Activated naive CD4-positive, alpha-beta T cell treated with anti-CD3 and anti-CD28 coated beads, Interleukin-2, amount 10 ng/mL, durations not matched to agents 7 days and 5 days (primary cell): ENCODE results near the gene ZNF148.

ENCODE experiments used
- CTCF ChIA-PET: fragments of 350-600 bp; sonication (Branson Sonifier 250); formaldehyde crosslinking; loops from one replicate; lab custom pipeline; 2021; ENCODE audit warnings: antibody characterized with exemption; lab: Charles Lee
- DNase-seq: peaks from one replicate; pipeline ENCODE4 v3.0.0-alpha.2; 2020
- H3K27ac Mint-ChIP-seq: one replicate; pipeline ENCODE4 v1.8.0; 2021; ENCODE audit warnings: mild to moderate bottlenecking, moderate library complexity, mixed read lengths
- H3K27me3 Mint-ChIP-seq: one replicate; pipeline ENCODE4 v1.8.0; 2021; ENCODE audit warnings: mild to moderate bottlenecking, mixed read lengths
- H3K36me3 Mint-ChIP-seq: one replicate; pipeline ENCODE4 v1.8.0; 2021; ENCODE audit warnings: mixed read lengths
- H3K4me1 Mint-ChIP-seq: one replicate; pipeline ENCODE4 v1.8.0; 2021; ENCODE audit warnings: mixed read lengths
- H3K4me3 Mint-ChIP-seq: one replicate; pipeline ENCODE4 v1.8.0; 2021; ENCODE audit warnings: mild to moderate bottlenecking, moderate library complexity, mixed read lengths
- H3K9me3 Mint-ChIP-seq: one replicate; pipeline ENCODE4 v1.8.0; 2021; ENCODE audit warnings: mixed read lengths

The ZNF148 gene

DNA sequence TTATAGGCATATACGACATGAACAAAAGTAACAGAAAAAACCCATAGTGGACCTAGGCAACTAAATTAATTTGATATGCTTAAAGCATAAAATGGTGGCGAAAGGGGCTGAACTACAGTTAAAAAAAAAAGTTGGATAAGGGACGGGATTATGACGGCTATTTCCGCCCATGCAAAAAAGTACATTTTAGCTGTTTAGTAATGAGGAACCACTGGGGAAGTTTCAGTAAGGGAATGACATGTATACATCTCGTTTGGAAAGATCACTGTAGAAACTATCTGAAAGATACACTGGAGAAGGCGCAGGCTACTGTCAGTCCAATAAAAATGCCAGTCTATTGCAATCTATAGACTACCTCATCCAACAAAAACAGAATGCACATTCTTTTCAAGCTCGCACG, 65.6 kb downstream of the ZNF148 start:
- peaks cover 3% of the 10 kb centered on the region for H3K9me3 Mint-ChIP-seq
- CTCF ChIA-PET, result interaction anchor here (0.8 kb wide), 1 partner anchor 59 kb away, joined by 4 read pairs; no protein-coding TSS in a partner anchor
- H3K27ac Mint-ChIP-seq, result peak overlapping the region; percentile 53
- H3K4me3 Mint-ChIP-seq, result no peak overlapping the region
- H3K27me3 Mint-ChIP-seq, result no peaks in the 10 kb centered on the region
- H3K4me1 Mint-ChIP-seq, result peaks cover 32% of the 10 kb centered on the region
- H3K36me3 Mint-ChIP-seq, result peaks cover 48% of the 10 kb centered on the region
- DNase-seq, result no peak

GRCh38 chr3:125306620-125307019, 68.5 kb downstream of the ZNF148 start:
- DNase-seq, result no peak
- Mint-ChIP-seq H3K4me3 (no peak overlapping the region), H3K4me1 (peaks cover 18% of the 10 kb centered on the region), H3K36me3 (peaks cover 32% of the 10 kb centered on the region), H3K27me3 (no peaks in the 10 kb centered on the region), H3K9me3 (peaks cover 3% of the 10 kb centered on the region), H3K27ac (no peak overlapping the region)
- CTCF ChIA-PET, result no interaction called here

GRCh38 chr3:125302932-125303331, 72.2 kb downstream of the ZNF148 start:
- no peaks in the 10 kb centered on the region for H3K9me3 Mint-ChIP-seq
- H3K27me3 Mint-ChIP-seq, result no peaks in the 10 kb centered on the region
- H3K4me1 Mint-ChIP-seq, result no peaks in the 10 kb centered on the region
- CTCF ChIA-PET, result no interaction called here
- peaks cover 22% of the 10 kb centered on the region for H3K36me3 Mint-ChIP-seq
- H3K4me3 Mint-ChIP-seq, result no peak overlapping the region
- DNase-seq, result no peak
- H3K27ac Mint-ChIP-seq, result no peak overlapping the region

DNA sequence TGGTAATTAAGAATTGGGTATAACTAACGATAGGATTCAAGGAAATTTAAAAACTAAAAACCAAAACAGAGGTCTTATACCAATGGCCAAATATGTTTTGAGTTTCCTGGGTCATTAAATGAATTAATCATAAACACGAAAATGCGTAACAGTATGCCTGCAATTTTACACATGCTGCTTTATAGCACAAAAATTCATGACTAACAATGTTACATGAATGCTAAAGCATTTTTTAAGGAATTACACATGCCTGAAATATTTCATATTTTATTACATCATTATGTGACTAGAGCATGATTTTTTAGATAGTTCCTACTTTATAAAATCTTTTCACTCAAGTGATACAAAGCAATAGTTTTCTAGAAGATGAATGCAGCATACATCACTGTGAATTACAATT, 74.7 kb downstream of the ZNF148 start:
- no peaks in the 10 kb centered on the region for H3K9me3 Mint-ChIP-seq
- H3K4me3 Mint-ChIP-seq, result no peak overlapping the region
- CTCF ChIA-PET, result no interaction called here
- peaks cover 12% of the 10 kb centered on the region for H3K36me3 Mint-ChIP-seq
- DNase-seq, result no peak
- no peak overlapping the region for H3K27ac Mint-ChIP-seq
- H3K4me1 Mint-ChIP-seq, result no peaks in the 10 kb centered on the region
- H3K27me3 Mint-ChIP-seq, result no peaks in the 10 kb centered on the region

DNA sequence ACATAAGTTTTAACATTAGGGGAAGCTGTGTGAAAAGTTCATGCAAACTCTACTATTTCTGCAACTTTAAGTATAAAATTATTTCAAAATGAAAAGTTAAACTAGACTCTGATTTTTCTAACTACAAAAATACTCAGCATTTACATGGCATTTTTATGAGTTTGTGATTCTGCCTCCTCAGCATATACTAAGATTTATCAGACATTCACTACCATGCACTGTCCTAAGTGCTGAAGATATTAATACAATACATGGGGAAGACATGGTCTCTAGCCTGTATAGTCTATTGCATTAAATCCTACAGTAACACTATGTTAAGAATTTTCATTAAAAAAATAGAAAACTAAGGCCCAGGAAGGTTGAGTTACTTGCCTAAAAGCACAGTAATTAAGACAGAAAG, 80.7 kb downstream of the ZNF148 start:
- Mint-ChIP-seq H3K4me1 (no peaks in the 10 kb centered on the region), H3K4me3 (no peak overlapping the region), H3K9me3 (no peaks in the 10 kb centered on the region), H3K27ac (no peak overlapping the region), H3K27me3 (no peaks in the 10 kb centered on the region), H3K36me3 (peaks cover 16% of the 10 kb centered on the region)
- no peak for DNase-seq
- CTCF ChIA-PET, result interaction anchor here (1.2 kb wide), 1 partner anchor 29 kb away, joined by 4 read pairs; no protein-coding TSS in a partner anchor

DNA sequence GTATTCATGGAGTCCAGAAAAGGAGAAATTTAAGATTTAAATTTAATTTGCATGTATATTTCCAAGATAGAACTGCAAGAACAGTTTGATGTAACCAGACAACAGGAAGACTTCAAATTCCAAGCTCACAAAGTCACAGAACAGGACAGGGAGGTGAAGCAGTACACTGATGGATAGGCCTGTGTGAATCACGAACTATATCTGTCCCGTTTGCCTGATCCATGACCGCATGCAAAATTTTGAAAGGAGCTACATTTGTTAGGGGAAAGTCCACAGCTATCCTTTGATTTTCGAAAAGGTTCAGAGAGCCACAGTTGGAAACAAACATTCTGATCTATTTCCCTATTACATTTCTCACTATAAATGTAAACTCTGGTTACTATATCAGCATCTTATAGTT, 83.1 kb downstream of the ZNF148 start:
- no peaks in the 10 kb centered on the region for H3K9me3 Mint-ChIP-seq
- H3K27me3 Mint-ChIP-seq, result no peaks in the 10 kb centered on the region
- no peak overlapping the region for H3K4me3 Mint-ChIP-seq
- H3K27ac Mint-ChIP-seq, result no peak overlapping the region
- CTCF ChIA-PET, result no interaction called here
- peaks cover 23% of the 10 kb centered on the region for H3K36me3 Mint-ChIP-seq
- no peaks in the 10 kb centered on the region for H3K4me1 Mint-ChIP-seq
- DNase-seq, result no peak

- Mint-ChIP-seq H3K36me3 (peaks cover 27% of the 10 kb centered on the region), H3K4me3 (no peak overlapping the region), H3K27me3 (no peaks in the 10 kb centered on the region), H3K4me1 (no peaks in the 10 kb centered on the region), H3K27ac (no peak overlapping the region), H3K9me3 (no peaks in the 10 kb centered on the region)
- CTCF ChIA-PET, result no interaction called here
- DNase-seq, result no peak
These were observed 85.6 kb downstream of the ZNF148 start for GRCh38 chr3:125289429-125289981.

GRCh38 chr3:125287248-125287647, 87.9 kb downstream of the ZNF148 start:
- Mint-ChIP-seq H3K27me3 (no peaks in the 10 kb centered on the region), H3K9me3 (no peaks in the 10 kb centered on the region), H3K27ac (no peak overlapping the region), H3K4me3 (no peak overlapping the region), H3K36me3 (peaks cover 30% of the 10 kb centered on the region), H3K4me1 (no peaks in the 10 kb centered on the region)
- no peak for DNase-seq
- CTCF ChIA-PET, result no interaction called here

- Mint-ChIP-seq H3K27ac (no peak overlapping the region), H3K4me1 (no peaks in the 10 kb centered on the region), H3K4me3 (no peak overlapping the region), H3K36me3 (peaks cover 31% of the 10 kb centered on the region), H3K27me3 (no peaks in the 10 kb centered on the region), H3K9me3 (no peaks in the 10 kb centered on the region)
- no peak for DNase-seq
- CTCF ChIA-PET, result interaction anchor here (1.2 kb wide), 1 partner anchor 75 kb away, joined by 3 read pairs; no protein-coding TSS in a partner anchor
These were observed 93.7 kb downstream of the ZNF148 start for GRCh38 chr3:125281381-125281780.

DNA sequence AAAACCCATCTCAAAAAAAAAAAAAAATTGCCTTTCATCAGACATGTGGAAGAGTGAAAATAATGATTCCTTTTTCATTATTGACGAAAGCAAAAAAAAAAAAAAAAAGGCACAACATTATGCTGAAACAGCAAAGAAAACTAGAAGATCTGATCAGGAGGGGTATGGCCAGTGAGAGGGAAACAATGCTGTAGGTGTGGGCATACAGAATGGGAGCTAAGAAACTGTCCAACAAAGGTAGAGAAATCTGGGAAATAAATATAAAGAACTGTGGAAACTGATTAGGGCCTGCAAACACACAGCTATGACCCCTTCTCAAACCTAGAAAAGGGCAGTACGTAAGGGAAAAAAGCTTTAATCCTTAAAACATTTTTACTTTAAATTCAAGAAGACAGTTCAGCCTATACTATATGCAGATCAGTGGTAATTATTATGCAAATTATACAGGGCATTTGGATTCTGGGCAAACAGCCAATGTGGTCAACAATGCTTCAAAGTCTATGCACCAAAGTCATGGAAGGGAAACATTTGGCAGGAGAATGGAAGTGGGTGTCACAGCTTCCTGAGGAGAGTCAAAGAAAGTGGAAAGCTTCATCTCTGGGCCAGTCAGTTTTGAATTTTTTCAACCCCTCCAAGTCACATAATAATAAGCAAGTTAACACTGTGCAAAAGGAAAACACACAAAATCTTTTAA, 94.3 kb downstream of the ZNF148 start:
- H3K4me3 Mint-ChIP-seq, result no peak overlapping the region
- DNase-seq, result no peak
- no peaks in the 10 kb centered on the region for H3K4me1 Mint-ChIP-seq
- peaks cover 29% of the 10 kb centered on the region for H3K36me3 Mint-ChIP-seq
- no peak overlapping the region for H3K27ac Mint-ChIP-seq
- no peaks in the 10 kb centered on the region for H3K9me3 Mint-ChIP-seq
- H3K27me3 Mint-ChIP-seq, result no peaks in the 10 kb centered on the region
- CTCF ChIA-PET, result interaction anchor here (1.2 kb wide), 1 partner anchor 76 kb away, joined by 3 read pairs; no protein-coding TSS in a partner anchor

DNA sequence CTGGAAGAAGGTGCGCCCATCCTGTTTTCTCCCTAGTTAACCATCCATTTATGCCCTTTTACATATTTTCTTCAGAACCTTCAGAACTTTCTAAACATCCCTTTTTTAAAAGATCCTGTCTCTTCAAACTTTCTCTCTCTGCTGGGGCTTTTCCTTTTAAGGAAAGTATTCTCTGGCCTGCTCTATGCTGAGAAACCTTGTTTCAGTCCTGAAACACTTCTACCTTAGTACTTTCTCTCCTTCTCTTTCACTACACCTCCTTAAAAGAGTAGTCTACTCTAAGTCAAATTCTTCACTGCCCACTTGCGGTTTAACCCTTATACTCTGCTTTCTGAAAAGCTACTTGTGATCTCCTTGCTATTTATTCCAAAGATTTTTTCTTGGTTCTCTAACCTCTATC, 97.0 kb downstream of the ZNF148 start:
- H3K4me1 Mint-ChIP-seq, result no peaks in the 10 kb centered on the region
- no peak overlapping the region for H3K27ac Mint-ChIP-seq

GRCh38 chr3:125271127-125271526, 104.0 kb downstream of the ZNF148 start:
- H3K27me3 Mint-ChIP-seq, result no peaks in the 10 kb centered on the region
- peaks cover 5% of the 10 kb centered on the region for H3K9me3 Mint-ChIP-seq
- no peak for DNase-seq
- H3K36me3 Mint-ChIP-seq, result peaks cover 38% of the 10 kb centered on the region
- no peak overlapping the region for H3K4me3 Mint-ChIP-seq
- H3K27ac Mint-ChIP-seq, result no peak overlapping the region
- CTCF ChIA-PET, result no interaction called here
- peaks cover 12% of the 10 kb centered on the region for H3K4me1 Mint-ChIP-seq

More for the DNA sequence above, 97.0 kb downstream of the ZNF148 start:
- Mint-ChIP-seq H3K36me3 (peaks cover 23% of the 10 kb centered on the region), H3K4me3 (no peak overlapping the region), H3K27me3 (no peaks in the 10 kb centered on the region), H3K9me3 (no peaks in the 10 kb centered on the region)
- CTCF ChIA-PET, result no interaction called here
- no peak for DNase-seq

DNA sequence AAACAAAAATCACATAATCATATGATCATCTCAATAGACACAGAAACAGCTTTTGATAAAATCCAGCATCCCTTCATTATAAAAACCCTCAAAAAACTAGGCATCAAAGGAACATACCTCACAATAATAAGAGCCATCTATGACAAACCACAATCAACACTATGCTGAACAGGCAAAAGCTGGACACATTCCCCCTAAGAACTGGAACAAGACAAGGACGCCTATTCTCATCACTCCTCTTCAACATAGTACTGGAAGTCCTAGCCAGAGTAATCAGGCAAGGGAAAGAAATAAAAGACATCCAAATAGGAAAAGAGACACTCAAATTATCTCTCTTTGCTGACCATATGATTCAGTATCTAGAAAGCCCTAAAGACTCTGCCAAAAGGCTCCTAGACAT, 107.7 kb downstream of the ZNF148 start:
- H3K36me3 Mint-ChIP-seq, result peaks cover 54% of the 10 kb centered on the region
- no peaks in the 10 kb centered on the region for H3K27me3 Mint-ChIP-seq
- DNase-seq, result no peak
- H3K4me1 Mint-ChIP-seq, result peaks cover 16% of the 10 kb centered on the region
- H3K27ac Mint-ChIP-seq, result no peak overlapping the region
- CTCF ChIA-PET, result no interaction called here
- no peak overlapping the region for H3K4me3 Mint-ChIP-seq
- H3K9me3 Mint-ChIP-seq, result peaks cover 5% of the 10 kb centered on the region

GRCh38 chr3:125266971-125267370, 108.2 kb downstream of the ZNF148 start:
- peaks cover 51% of the 10 kb centered on the region for H3K36me3 Mint-ChIP-seq
- CTCF ChIA-PET, result no interaction called here

GRCh38 chr3:125262161-125262560, 113.0 kb downstream of the ZNF148 start:
- Mint-ChIP-seq H3K4me3 (no peak overlapping the region), H3K27ac (no peak overlapping the region), H3K36me3 (peaks cover 43% of the 10 kb centered on the region), H3K27me3 (no peaks in the 10 kb centered on the region), H3K4me1 (peaks cover 14% of the 10 kb centered on the region), H3K9me3 (peaks cover 10% of the 10 kb centered on the region)
- CTCF ChIA-PET, result interaction anchor here (1.2 kb wide), 1 partner anchor 10 kb away, joined by 3 read pairs; no protein-coding TSS in a partner anchor
- no peak for DNase-seq

More at GRCh38 chr3:125266971-125267370, 108.2 kb downstream of the ZNF148 start:
- no peak for DNase-seq
- Mint-ChIP-seq H3K4me1 (peaks cover 16% of the 10 kb centered on the region), H3K9me3 (peaks cover 5% of the 10 kb centered on the region), H3K27ac (no peak overlapping the region), H3K27me3 (no peaks in the 10 kb centered on the region), H3K4me3 (no peak overlapping the region)
